HG02678 (cell line): ENCODE measurements around the gene WTIP.
"Not testable (repeated sequence)": the region's sequence is repeated elsewhere in the genome, so short reads cannot be mapped to it uniquely, and the experiment has no call there.

Experiments used
- ATAC-seq: cut with Tn5 transposase; IDR thresholded peaks from one replicate; pipeline ENCODE4 v1.9.1; 2021; ENCODE audit warnings: mild to moderate bottlenecking, moderate library complexity; ENCODE audit not compliant: unreplicated experiment

The WTIP gene

GRCh38 chr19:34502582-34503411, 21.2 kb downstream of the WTIP start:
- no peak for ATAC-seq

- ATAC-seq: no peak
These were observed 22.1 kb downstream of the WTIP start for GRCh38 chr19:34503531-34504272.

GRCh38 chr19:34504273-34504808, 22.8 kb downstream of the WTIP start:
- ATAC-seq: no peak

GRCh38 chr19:34504809-34505291, 23.3 kb downstream of the WTIP start:
- ATAC-seq: no peak

GRCh38 chr19:34505321-34506025, 23.9 kb downstream of the WTIP start:
- no peak for ATAC-seq

GRCh38 chr19:34506026-34506370, 24.4 kb downstream of the WTIP start:
- ATAC-seq: no peak

- ATAC-seq: no peak
These were observed 26.0 kb downstream of the WTIP start for GRCh38 chr19:34507414-34508067.

GRCh38 chr19:34508540-34508939, 27.0 kb downstream of the WTIP start:
- ATAC-seq: no peak

GRCh38 chr19:34510904-34511303, 29.3 kb downstream of the WTIP start:
- ATAC-seq: not testable (repeated sequence)

- ATAC-seq: no peak
These were observed 30.8 kb downstream of the WTIP start for GRCh38 chr19:34512254-34512822.

GRCh38 chr19:34513767-34514166, 32.2 kb downstream of the WTIP start:
- ATAC-seq: no peak

GRCh38 chr19:34519602-34520001, 38.0 kb downstream of the WTIP start:
- no peak for ATAC-seq

- ATAC-seq: no peak
These were observed 41.9 kb downstream of the WTIP start for GRCh38 chr19:34523408-34523807.

- no peak for ATAC-seq
These were observed 43.4 kb downstream of the WTIP start for GRCh38 chr19:34525001-34525400.

GRCh38 chr19:34534206-34534605, 52.6 kb downstream of the WTIP start:
- no peak for ATAC-seq

- no peak for ATAC-seq
These were observed 57.8 kb downstream of the WTIP start for GRCh38 chr19:34539396-34539795.

- ATAC-seq: no peak
These were observed 59.4 kb downstream of the WTIP start for GRCh38 chr19:34540811-34541557.

GRCh38 chr19:34549833-34550232, 68.3 kb downstream of the WTIP start:
- ATAC-seq: no peak

GRCh38 chr19:34555447-34555846, 73.9 kb downstream of the WTIP start:
- ATAC-seq: no peak

- no peak for ATAC-seq
These were observed 74.9 kb downstream of the WTIP start for GRCh38 chr19:34556488-34556887.
